ENCODE results near the gene RUNX2.

Gene RUNX2

DNA sequence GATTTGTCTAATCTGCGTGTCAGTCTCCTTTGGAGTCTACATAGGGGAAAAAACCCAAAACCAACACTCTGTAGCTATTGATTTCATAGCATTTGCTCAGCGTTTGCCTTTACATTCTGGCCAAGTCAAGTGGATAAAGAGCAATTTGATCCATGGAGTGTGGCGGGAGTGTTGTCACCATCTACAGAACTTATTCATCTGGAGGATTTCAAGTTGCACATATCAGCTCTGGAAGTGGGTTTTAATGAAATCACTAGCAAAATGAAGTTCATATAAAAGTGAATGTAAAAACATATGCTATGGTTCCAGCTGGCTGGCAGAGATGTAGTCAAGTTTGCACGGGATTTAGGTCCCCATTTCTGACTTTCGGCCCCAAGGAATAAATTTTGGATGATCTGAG lies 269.3 kb downstream of the RUNX2 start:
- no peak for DNase-seq

GRCh38 chr6:45599053-45599452 lies 270.9 kb downstream of the RUNX2 start:
- DNase-seq: no peak

DNA sequence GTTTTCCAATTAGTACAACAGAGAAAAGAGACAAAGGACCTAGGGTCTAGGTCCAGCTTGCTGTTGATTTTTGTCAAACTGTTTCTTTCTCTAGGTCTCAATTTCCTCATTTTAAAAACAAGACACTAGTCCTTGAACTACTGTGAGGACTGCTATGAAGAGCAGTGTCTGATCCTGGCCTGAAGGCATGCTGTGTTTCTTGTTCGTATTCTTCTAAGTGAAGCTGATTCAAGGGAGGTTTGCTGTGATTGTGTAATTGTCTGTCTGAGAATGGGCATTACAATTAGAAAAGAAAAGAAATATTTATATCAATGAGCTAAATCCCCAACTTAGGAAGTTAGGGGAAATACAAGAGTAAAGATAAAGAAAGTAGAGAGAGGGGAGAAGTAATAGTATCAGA lies 277.8 kb downstream of the RUNX2 start:
- no peak for DNase-seq

GRCh38 chr6:45606831-45607400 lies 278.8 kb downstream of the RUNX2 start:
- no peak for DNase-seq

- DNase-seq: no peak
Observed at GRCh38 chr6:45607798-45608197, 279.7 kb downstream of the RUNX2 start.

- DNase-seq: no peak
Observed at GRCh38 chr6:45608252-45608913, 280.3 kb downstream of the RUNX2 start.

DNA sequence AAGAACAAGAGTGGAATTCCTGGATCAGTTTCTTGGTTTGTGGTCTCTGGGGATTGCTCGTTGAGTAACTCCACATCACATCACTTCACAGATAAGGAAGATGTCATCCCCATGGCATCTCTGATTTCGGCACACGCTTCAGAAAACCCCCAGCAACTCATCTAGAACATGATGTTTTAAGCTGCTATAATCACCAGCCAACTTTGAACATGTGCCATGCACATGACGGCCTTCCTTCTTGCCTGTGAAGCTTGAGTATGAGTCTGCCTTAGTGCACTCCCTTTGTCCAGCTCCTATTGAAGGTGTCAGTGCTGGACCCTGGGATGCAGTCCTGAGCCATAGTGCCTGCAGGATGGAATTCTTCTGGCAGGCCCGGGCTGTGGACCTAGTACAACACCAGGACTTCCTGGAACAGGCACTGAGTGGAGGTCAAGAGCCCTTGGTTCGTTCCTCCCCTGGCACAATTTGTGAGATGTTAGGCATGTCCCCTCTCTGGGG lies 281.1 kb downstream of the RUNX2 start:
- DNase-seq: no peak

DNA sequence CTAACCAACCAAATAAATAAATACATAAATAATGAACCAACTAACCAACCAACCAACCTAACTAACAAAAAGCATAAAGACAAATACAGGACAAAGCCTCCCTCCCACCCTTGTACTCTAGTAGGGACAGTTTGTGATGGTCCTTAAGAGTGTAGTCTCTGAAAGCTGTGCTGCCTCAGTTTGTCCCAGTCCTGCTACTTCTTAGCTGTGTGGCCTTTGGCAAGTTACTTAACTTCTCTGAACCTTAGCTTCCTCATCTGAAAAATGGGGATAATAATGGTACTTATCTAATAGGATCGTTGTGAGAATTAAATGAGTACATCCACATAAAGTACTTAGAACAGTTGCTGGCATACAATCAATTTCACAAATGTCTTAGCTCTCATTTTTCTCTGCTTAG lies 282.2 kb downstream of the RUNX2 start:
- DNase-seq: no peak

DNA sequence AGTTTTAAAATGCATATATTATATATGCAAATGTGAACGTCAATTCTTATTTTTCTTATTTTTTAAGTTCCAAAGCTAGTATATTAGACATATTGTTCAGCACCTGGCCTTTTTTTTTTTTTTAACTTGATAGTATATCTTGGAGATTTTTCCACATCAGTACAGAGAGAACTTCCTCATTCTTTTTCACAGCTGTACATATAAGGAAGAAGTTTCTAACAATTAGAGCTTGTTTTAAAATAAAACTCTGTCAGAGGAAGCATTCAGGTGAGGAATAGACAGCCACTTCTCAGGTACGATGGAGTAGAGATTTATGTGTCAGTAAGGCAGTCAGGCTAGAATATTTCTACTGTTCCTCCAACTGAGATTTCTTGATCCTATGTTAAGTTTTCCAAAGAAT lies 282.7 kb downstream of the RUNX2 start:
- no peak for DNase-seq

GRCh38 chr6:45611491-45611890 lies 283.4 kb downstream of the RUNX2 start:
- no peak for DNase-seq

- no peak for DNase-seq
Observed at GRCh38 chr6:45613656-45614055, 285.5 kb downstream of the RUNX2 start.

DNA sequence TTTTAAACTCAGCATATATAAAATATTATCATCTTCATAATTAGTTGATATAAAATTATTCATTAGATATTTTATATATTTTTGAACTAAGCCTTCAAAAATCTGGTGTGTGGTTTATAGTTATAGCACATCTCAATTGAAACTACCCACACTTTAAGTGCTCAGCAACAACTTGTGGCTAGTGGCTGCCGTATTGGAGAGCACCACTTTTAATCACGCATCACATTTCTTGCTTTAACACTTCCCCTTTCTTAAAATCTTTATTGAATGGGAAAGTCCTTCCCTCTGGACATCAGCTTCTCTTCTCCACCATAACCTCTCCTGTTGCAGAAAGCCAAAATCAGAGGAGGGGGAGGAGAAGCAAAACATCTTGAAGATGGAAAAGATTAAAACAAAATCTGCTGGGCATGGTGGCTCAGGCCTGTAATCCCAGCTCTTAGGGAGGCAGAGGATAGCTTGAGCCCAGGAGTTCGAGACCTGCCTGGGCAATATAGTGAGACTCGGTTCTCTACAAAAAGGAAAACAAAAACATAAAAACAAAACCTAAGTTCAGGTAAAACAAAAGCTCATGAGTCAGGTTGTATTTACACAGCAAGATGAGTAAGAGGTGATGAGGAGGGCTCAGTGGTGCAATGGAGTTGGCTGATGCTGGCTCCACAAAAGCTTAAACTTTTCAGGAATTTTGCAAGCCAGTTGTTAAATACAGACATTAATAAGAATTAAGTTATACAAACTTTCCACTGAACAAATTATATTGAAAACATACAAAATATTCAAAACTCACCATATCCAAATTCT lies 286.6 kb downstream of the RUNX2 start:
- no peak for DNase-seq

- no peak for DNase-seq
Observed at GRCh38 chr6:45616209-45616608, 288.1 kb downstream of the RUNX2 start.

- DNase-seq: no peak
Observed at GRCh38 chr6:45617441-45617840, 289.3 kb downstream of the RUNX2 start.

GRCh38 chr6:45618259-45618658 lies 290.1 kb downstream of the RUNX2 start:
- DNase-seq: no peak

- DNase-seq: no peak
Observed at GRCh38 chr6:45619211-45619760, 291.2 kb downstream of the RUNX2 start.

DNA sequence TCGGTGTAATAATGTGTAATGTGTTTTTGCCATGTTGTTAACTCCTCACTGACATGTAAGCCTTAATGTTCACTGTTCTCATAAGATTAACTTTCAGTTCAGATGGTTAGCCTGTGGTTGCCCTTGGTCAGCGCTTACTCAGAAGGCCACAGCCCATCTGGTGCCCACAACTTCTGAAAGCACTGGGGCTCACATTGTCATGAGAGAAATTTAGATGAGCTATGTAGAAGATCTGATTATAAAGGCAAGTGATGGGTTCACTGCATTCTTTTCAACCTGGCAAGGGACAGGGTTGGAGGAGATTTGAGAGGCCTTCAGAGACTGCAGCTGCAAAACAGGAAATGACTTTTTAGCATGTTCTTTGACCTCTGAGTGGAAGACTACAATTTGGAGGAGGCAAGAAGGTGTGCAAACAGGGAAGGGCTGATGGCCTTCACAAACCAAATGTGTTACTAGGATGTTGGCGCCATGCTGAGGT lies 291.9 kb downstream of the RUNX2 start:
- DNase-seq: no peak

DNA sequence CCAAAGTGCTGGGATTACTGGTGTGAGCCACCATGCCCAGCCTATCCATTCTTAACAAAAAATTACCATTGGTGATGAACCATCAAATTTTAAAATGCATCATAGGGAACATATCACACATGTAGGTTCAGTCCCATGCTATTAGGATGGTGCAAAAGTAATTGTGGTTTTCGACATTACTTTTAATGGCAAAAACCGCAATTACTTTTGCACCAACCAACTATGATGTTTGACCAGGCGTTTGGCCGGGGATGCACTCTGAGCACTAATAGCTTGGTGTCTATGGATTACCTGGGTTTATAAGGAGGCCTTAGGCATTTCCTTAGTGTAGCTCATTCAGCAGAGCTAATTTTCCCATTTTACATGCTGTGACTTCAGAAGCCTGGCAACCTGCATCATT lies 296.1 kb downstream of the RUNX2 start:
- DNase-seq: no peak

DNA sequence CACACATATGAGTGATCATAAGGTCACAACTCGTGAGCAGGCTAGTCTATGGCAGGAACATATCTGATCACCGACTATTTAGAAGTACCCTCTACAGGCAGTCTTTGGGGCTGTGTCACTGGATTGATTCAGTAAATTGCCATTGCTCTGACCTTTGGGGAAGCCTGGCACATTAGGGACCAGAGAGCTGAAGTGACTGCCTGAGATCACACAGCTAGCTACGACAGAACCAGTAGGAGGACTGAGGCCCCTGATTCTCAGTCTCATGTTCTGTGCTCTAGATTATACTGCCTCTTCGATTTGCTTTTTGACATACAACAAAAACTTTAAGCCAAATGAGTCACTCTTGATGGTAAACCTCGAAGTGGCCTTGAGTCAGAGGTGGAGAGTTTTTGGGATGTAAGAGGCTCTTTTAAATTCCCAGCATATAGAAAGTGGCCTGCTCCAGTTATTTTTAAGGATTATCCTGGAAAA lies 297.1 kb downstream of the RUNX2 start:
- DNase-seq: no peak

DNA sequence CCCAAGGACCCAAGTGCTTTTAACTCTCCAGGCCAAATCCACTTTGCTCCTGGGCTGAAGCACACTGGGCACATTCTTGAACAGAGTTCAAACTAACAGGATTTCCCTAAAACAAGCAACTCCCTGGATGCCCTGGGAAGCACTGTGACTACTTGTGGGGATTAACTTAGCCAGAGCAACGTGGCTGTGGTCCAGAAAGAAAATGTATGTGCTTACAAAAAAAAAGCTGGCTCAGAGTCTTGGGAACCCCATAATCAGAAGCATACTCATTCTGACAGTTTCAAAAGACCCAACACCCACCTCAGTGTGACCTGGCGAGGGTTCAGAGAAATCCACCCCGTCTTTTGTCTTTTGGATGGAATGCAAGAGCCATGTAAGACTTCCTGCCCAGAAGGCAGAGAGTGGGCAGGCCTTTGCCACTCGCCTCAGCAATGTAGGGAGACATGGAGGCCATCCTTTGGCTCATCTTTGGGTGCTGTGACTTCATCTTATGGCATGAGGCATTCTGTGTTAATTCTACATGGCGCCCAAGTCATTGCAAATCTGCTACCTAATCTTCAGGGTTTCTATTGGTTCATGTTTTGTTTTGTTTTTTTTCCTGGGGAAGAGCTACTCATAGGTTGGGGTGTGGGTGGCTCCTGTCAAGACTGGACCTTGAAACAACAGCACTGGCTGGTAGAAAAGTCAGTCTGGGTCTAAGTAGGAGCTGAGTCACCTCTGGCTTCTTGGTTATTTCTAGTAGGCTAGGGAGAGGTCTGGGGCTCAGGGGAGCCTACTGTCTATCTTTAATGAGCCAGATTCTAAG lies 298.2 kb downstream of the RUNX2 start:
- no peak for DNase-seq

GRCh38 chr6:45630314-45630713 lies 302.2 kb downstream of the RUNX2 start:
- no peak for DNase-seq

DNA sequence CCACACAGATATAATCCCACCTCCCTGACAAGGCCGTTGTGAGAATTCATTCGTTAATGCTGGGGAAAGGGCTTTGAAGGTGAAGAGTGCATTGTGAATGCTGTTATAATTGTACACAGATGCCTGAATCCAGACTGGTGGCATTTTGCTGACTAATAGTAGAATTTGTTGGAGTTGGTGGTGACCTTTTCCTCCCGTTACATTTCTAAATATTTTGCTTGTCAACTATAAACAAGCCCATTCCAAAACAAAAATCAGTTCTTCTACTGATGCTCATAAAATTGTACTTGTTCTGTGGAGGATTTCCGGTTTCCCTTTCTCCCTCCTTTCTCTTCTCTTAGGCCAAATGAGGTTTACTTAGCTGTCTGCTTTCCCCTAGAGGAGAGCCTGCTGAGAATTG lies 302.7 kb downstream of the RUNX2 start:
- DNase-seq: no peak

DNA sequence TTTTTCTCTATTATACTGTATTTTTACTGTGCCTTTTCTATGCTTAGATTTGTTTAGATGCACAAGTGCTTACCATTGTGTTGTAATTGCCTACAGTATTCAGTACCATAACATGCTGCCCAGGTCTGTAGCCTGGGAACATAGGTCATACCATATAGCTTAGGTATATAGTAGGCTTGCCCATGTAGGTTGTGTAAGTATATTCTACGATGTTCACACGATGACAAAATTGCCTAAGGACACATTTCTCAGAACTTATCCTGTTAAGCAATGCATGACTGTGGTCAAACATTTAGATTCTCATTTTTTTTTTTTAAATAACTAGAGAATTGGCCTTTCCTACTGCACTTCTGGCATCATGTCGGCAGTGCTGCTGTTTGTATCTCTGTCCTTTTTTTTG lies 303.3 kb downstream of the RUNX2 start:
- no peak for DNase-seq
